Fibroblast of the conjunctiva (primary cell): ENCODE data around the gene CTBP1.

ENCODE experiments used
- DNase-seq: peaks from one replicate; pipeline ENCODE4 v3.0.0-alpha.2; 2010; ENCODE audit warnings: low read depth

Gene CTBP1

GRCh38 chr4:1283711-1284110 is 34.8 kb upstream of the CTBP1 start:
- no peak for DNase-seq

- DNase-seq, result no peak
These were observed 30.3 kb upstream of the CTBP1 start for GRCh38 chr4:1279253-1279652.

- no peak for DNase-seq
These were observed 29.0 kb upstream of the CTBP1 start for GRCh38 chr4:1277667-1278665.

GRCh38 chr4:1276984-1277383 is 28.1 kb upstream of the CTBP1 start:
- no peak for DNase-seq

- DNase-seq, result no peak
These were observed 25.9 kb upstream of the CTBP1 start for GRCh38 chr4:1274871-1275270.

GRCh38 chr4:1271686-1272085 is 22.8 kb upstream of the CTBP1 start:
- no peak for DNase-seq

GRCh38 chr4:1269209-1269608 is 20.3 kb upstream of the CTBP1 start:
- no peak for DNase-seq

GRCh38 chr4:1266881-1267763 is 18.2 kb upstream of the CTBP1 start:
- no peak for DNase-seq

- no peak for DNase-seq
These were observed 16.4 kb upstream of the CTBP1 start for GRCh38 chr4:1265351-1265750.

GRCh38 chr4:1264942-1265341 is 16.0 kb upstream of the CTBP1 start:
- DNase-seq, result no peak

- DNase-seq, result no peak
These were observed 12.4 kb upstream of the CTBP1 start for GRCh38 chr4:1261107-1261928.

- no peak for DNase-seq
These were observed 11.6 kb upstream of the CTBP1 start for GRCh38 chr4:1260418-1261106.

GRCh38 chr4:1259966-1260365 is 11.0 kb upstream of the CTBP1 start:
- DNase-seq, result no peak

GRCh38 chr4:1258457-1258856 is 9.5 kb upstream of the CTBP1 start:
- no peak for DNase-seq

- no peak for DNase-seq
These were observed 6.8 kb upstream of the CTBP1 start for GRCh38 chr4:1255699-1256098.

- DNase-seq, result no peak
These were observed 6.2 kb upstream of the CTBP1 start for GRCh38 chr4:1255151-1255550.

- no peak for DNase-seq
These were observed 4.9 kb upstream of the CTBP1 start for GRCh38 chr4:1253831-1254230.

- no peak for DNase-seq
These were observed 4.1 kb upstream of the CTBP1 start for GRCh38 chr4:1252928-1253492.

GRCh38 chr4:1251773-1252066 is 2.8 kb upstream of the CTBP1 start:
- DNase-seq, result no peak

GRCh38 chr4:1250921-1251772 is 2.2 kb upstream of the CTBP1 start:
- no peak for DNase-seq

- no peak for DNase-seq
These were observed 1.5 kb upstream of the CTBP1 start for GRCh38 chr4:1250527-1250812.
